ENCODE results near the gene SLC34A3.

DNA sequence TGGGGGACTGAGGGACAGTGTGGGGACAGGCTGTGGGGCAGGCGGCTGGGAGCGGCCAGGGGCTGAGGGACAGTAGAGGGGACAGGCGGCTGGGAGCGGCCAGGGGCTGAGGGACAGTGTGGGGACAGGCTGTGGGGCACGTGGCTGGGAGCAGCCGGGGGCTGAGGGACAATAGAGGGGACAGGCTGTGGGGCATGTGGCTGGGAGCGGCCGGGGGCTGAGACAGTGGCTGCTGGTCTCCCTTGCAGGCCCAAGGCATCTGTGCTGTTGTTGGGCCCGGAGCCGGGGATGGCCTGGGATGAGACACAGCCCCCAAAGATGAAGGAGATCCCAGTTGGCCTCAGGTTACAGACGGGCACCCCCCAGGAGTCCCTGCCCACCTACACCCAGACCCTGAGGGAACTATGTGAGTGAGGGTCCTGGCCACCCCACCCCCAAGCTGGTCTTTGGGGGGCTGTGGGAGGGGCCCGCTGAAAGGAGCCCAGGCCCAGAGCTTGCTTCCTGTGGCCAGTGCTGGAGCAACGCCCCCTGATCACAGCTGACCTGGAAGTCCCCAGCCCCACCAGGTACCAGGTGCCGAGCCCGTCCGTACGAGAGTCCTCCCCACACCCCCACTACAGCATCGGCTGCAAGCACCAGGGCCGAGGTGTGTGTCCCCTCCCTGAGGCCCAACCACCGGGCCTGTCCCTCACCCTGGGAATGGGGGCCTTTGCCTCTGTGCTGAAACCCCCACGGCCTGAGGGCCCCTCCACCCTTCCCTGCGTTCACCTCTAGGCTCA lies 21.0 kb downstream of the SLC34A3 start:
- TF ChIP-seq, protein P1, sequence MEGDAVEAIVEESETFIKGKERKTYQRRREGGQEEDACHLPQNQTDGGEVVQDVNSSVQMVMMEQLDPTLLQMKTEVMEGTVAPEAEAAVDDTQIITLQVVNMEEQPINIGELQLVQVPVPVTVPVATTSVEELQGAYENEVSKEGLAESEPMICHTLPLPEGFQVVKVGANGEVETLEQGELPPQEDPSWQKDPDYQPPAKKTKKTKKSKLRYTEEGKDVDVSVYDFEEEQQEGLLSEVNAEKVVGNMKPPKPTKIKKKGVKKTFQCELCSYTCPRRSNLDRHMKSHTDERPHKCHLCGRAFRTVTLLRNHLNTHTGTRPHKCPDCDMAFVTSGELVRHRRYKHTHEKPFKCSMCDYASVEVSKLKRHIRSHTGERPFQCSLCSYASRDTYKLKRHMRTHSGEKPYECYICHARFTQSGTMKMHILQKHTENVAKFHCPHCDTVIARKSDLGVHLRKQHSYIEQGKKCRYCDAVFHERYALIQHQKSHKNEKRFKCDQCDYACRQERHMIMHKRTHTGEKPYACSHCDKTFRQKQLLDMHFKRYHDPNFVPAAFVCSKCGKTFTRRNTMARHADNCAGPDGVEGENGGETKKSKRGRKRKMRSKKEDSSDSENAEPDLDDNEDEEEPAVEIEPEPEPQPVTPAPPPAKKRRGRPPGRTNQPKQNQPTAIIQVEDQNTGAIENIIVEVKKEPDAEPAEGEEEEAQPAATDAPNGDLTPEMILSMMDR (IDR thresholded peaks at IDR 0.05; ENCODE audit: control extremely low read depth in 1 of 3, insufficient read depth in 1 of 3, low read depth in 1 of 3, low read length in 3 of 3) = no peak
- TF ChIP-seq JUN (IDR thresholded peaks at IDR 0.05; ENCODE audit: low read depth, low read length) = no peak
- TF ChIP-seq GTF2F1 (IDR thresholded peaks at IDR 0.05; ENCODE audit: borderline replicate concordance, low read depth, low read length) = no peak
- no peak for TF ChIP-seq JUND (IDR thresholded peaks at IDR 0.05; ENCODE audit: low read length)
- TF ChIP-seq POLR2A (IDR thresholded peaks at IDR 0.05; ENCODE audit: control extremely low read depth in 1 of 2, low read depth in 2 of 2, low read length in 2 of 2) = no peak
- no peak for TF ChIP-seq TBP (IDR thresholded peaks at IDR 0.05; ENCODE audit: low read depth, low read length)

Data from H1 (cell line).